Parathyroid adenoma (tissue), 2 donors: ENCODE measurements around the gene MTMR3.

Experiments
- H2AFZ ChIP-seq: fragments of 300-600 bp; sonication (generic); one replicate; pipeline ENCODE4 v1.7.0; 2017; ENCODE audit warnings: antibody characterized with exemption, mild to moderate bottlenecking
- H3K27ac ChIP-seq: fragments of 300-600 bp; sonication (generic); one replicate; pipeline ENCODE4 v1.7.0; 2017
- H3K27me3 ChIP-seq: fragments of 300-600 bp; sonication (generic); one replicate; pipeline ENCODE4 v1.7.0; 2017; ENCODE audit warnings: low read length; ENCODE audit not compliant: control insufficient read depth, insufficient read depth
- H3K36me3 ChIP-seq: fragments of 300-600 bp; sonication (generic); one replicate; pipeline ENCODE4 v1.7.0; 2017; ENCODE audit warnings: low read length; ENCODE audit not compliant: control insufficient read depth, insufficient read depth
- H3K4me1 ChIP-seq: fragments of 300-600 bp; sonication (generic); one replicate; pipeline ENCODE4 v1.7.0; 2017; ENCODE audit warnings: control low read depth
- H3K4me2 ChIP-seq: fragments of 300-600 bp; sonication (generic); one replicate; pipeline ENCODE4 v1.7.0; 2017; ENCODE audit warnings: low read length
- H3K4me3 ChIP-seq: fragments of 300-600 bp; sonication (generic); one replicate; pipeline ENCODE4 v1.7.0; 2017; ENCODE audit warnings: low read depth, low read length
- H3K79me2 ChIP-seq: fragments of 300-600 bp; sonication (generic); one replicate; pipeline ENCODE4 v1.7.0; 2017; ENCODE audit warnings: control low read depth
- H3K9ac ChIP-seq: fragments of 300-600 bp; sonication (generic); one replicate; pipeline ENCODE4 v1.7.0; 2017; ENCODE audit warnings: mild to moderate bottlenecking
- H3K9me3 ChIP-seq: fragments of 300-600 bp; sonication (generic); one replicate; pipeline ENCODE4 v1.7.0; 2017; ENCODE audit warnings: low read length; ENCODE audit not compliant: control insufficient read depth
- TF ChIP-seq, protein P1 (sequence below): fragments of 300-600 bp; sonication (generic); IDR thresholded peaks from one replicate; pipeline ENCODE4 v1.7.0; 2017; ENCODE audit warnings: antibody characterized with exemption, mild to moderate bottlenecking
- donor health status: primary hyperparathyroidism.

MTMR3 gene

DNA sequence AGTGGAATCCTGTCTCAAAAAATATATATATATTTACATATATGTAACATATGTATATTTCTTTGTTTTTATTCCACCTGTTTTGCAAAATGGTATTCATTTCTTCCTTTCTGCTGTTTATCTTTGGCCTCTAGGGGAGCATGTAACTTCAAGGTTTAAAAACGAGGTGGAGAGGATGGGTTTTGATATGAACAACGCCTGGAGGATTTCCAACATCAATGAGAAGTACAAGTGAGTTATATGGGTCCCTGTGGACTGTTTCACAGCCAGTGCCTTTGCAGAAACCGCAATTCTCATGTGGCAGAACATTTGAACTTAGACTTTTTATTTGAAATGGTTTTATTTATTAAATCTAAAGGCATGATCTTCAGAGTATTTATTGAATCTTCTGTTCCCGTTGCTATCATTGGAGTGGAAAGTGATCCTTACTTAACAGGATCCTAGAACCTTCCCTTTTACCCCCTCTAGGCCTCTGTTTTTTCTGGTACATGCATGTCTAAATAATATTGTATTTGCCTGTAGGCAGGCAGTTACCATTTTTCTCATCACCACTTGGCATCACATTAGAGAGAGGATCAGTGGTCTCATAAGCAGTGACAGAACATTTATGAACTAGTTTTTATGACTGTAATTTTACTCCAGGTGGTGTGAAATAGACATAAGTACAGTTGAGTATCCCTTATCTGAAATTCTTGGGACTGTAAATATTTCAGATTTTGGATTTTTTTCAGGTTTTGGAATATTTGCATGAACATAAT is 115.8 kb downstream of the MTMR3 start:
- H3K4me3 ChIP-seq, result no peak overlapping the region
- TF ChIP-seq, protein P1, sequence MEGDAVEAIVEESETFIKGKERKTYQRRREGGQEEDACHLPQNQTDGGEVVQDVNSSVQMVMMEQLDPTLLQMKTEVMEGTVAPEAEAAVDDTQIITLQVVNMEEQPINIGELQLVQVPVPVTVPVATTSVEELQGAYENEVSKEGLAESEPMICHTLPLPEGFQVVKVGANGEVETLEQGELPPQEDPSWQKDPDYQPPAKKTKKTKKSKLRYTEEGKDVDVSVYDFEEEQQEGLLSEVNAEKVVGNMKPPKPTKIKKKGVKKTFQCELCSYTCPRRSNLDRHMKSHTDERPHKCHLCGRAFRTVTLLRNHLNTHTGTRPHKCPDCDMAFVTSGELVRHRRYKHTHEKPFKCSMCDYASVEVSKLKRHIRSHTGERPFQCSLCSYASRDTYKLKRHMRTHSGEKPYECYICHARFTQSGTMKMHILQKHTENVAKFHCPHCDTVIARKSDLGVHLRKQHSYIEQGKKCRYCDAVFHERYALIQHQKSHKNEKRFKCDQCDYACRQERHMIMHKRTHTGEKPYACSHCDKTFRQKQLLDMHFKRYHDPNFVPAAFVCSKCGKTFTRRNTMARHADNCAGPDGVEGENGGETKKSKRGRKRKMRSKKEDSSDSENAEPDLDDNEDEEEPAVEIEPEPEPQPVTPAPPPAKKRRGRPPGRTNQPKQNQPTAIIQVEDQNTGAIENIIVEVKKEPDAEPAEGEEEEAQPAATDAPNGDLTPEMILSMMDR, result no peak
- no peaks in the 10 kb centered on the region for H3K9me3 ChIP-seq
- peaks cover 3% of the 10 kb centered on the region for H3K4me1 ChIP-seq
- H3K27ac ChIP-seq, result no peak overlapping the region
- H3K4me2 ChIP-seq, result no peak overlapping the region
- H3K36me3 ChIP-seq, result no peaks in the 10 kb centered on the region
- no peaks in the 10 kb centered on the region for H3K27me3 ChIP-seq
- no peaks in the 10 kb centered on the region for H3K79me2 ChIP-seq
- no peak overlapping the region for H2AFZ ChIP-seq
- no peak overlapping the region for H3K9ac ChIP-seq

DNA sequence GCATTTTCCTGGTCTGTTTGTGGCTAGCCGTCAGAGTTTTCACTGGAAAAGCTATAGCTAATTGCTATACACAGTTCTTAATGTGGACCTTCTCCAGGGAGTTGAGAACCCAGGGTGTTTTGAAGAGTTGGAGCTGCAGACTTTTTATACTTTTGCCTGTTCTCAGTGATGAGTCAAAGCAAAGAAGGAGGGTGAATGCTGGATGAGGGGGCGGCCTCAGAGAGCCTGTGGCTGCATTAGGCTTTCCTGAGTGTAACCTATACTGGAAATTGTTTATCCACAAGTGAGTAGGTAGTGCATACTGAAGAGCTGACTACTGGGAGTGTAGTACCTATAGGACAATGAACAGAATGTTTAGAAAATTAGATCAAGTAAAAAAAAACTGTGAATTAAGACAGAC is 117.6 kb downstream of the MTMR3 start:
- TF ChIP-seq, protein P1, result no peak

DNA sequence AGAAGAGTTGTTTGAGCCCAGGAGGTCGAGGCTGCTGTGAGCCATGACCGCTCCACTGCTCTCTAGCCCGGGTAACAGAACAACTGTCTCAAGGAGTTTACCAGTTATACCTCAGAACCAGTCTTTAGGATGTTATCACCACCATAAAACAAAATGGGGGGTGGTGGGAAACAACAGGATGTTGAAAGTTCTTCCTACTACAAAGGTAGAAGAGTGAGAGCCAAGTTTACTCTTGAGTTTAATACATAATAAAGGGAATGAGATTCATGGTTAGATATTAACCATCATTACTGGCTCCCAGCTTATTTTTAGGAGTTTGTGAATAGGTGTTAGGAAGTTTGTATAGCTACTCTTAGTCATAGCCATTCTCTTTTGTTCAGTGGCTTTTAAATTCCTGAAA is 118.5 kb downstream of the MTMR3 start:
- Histone ChIP-seq H2AFZ (no peak overlapping the region), H3K79me2 (no peaks in the 10 kb centered on the region), H3K27me3 (no peaks in the 10 kb centered on the region), H3K27ac (no peak overlapping the region), H3K36me3 (no peaks in the 10 kb centered on the region), H3K4me2 (no peak overlapping the region), H3K9me3 (no peaks in the 10 kb centered on the region), H3K4me3 (no peak overlapping the region), H3K9ac (no peak overlapping the region), H3K4me1 (no peaks in the 10 kb centered on the region)
- TF ChIP-seq, protein P1, result no peak

More for the DNA sequence above, 117.6 kb downstream of the MTMR3 start:
- no peak overlapping the region for H2AFZ ChIP-seq
- no peak overlapping the region for H3K9ac ChIP-seq
- no peaks in the 10 kb centered on the region for H3K4me1 ChIP-seq
- H3K27ac ChIP-seq, result no peak overlapping the region
- no peaks in the 10 kb centered on the region for H3K79me2 ChIP-seq
- no peaks in the 10 kb centered on the region for H3K9me3 ChIP-seq
- H3K4me2 ChIP-seq, result no peak overlapping the region
- no peaks in the 10 kb centered on the region for H3K36me3 ChIP-seq
- no peak overlapping the region for H3K4me3 ChIP-seq
- H3K27me3 ChIP-seq, result no peaks in the 10 kb centered on the region

DNA sequence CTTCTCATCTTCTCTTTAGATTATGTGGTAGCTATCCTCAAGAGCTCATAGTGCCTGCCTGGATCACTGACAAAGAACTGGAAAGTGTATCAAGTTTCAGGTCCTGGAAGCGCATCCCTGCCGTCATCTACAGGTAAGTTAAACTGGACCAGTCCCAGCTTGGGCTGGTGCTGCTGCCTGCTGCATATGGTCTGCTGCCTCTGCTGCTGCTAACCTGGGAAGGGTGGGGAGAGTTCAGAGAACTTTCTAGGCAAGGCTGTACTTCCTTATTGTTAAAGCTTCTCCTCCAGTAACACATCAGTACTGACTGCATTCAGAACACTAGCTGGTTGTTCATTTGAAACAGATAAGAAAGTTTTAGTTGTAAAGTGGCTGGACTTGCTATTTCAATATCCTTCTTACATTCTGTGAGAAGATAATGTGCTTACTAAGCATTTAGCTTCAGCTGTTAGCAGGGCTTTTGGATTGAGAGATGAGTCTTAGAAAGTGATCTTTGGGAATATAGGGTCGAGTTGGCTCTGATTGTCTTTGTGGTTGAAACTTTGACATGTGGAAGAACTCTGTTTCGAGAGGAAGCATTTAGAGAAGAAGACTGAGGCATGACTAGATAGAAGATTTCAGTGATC is 120.0 kb downstream of the MTMR3 start:
- no peak overlapping the region for H2AFZ ChIP-seq
- H3K36me3 ChIP-seq, result no peaks in the 10 kb centered on the region
- no peak overlapping the region for H3K9ac ChIP-seq
- no peaks in the 10 kb centered on the region for H3K9me3 ChIP-seq
- H3K4me1 ChIP-seq, result no peaks in the 10 kb centered on the region
- H3K27me3 ChIP-seq, result no peaks in the 10 kb centered on the region
- H3K79me2 ChIP-seq, result peaks cover 3% of the 10 kb centered on the region
- TF ChIP-seq, protein P1, result no peak
- no peak overlapping the region for H3K27ac ChIP-seq
- no peak overlapping the region for H3K4me3 ChIP-seq
- H3K4me2 ChIP-seq, result no peak overlapping the region
